ENCODE measurements around the gene GRIP1.

Gene GRIP1

DNA sequence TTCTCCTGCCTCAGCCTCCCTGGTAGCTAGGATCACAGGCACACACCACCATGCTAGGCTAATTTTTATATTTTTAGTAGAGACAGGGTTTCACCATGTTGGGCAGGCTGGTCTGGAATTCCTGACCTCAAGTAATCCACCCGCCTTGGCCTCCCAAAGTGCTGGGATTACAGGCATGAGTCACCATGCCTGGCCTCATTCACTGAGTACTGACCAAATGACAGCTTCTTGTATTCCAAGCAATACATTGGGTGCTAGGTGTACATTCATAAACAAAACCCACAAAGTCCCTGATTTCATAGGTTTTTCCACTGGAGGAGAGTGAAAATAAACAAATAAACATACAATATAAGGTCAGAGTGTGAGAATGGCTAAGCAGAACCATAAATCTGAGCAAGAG, 240.3 kb downstream of the GRIP1 start:
- DNase-seq: no peak

DNA sequence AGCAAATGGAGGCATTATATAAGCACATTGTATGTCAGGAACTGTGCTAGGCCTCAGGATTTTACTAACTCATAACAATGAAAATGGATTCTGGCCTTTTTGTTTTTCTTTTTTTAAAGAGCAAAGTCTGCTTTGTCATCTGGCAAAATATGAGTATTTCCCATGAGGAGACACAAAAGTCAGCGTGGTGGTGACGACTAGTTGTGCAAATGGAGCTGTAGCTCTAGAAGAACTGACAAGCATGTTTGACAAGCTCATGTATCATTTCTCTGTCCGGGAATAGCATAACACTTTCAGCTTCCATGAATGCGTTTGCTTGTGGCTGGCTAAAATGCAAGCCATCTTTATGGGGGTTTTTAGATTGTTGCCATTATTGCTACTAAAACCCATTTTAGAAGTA, 248.8 kb downstream of the GRIP1 start:
- DNase-seq: no peak

DNA sequence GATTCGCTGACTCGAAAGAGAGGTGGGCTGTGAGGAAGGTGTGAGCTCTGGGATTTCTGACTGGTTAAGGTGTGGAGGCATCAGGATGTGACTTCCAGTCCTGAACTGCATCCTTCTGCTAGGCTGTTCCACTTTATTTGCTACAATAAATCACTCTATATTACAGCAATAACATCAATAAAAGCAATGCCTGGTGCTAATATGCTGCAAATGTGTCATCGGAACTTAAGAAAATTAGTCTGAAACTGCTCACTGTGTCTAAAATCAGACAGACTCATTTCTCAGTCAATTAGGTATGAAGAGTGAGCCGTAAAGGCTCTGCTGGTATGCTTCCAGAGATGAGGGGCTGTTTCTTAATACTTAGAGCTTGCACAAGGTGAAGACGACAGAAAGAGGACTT, 250.0 kb downstream of the GRIP1 start:
- DNase-seq: peak; percentile 37

DNA sequence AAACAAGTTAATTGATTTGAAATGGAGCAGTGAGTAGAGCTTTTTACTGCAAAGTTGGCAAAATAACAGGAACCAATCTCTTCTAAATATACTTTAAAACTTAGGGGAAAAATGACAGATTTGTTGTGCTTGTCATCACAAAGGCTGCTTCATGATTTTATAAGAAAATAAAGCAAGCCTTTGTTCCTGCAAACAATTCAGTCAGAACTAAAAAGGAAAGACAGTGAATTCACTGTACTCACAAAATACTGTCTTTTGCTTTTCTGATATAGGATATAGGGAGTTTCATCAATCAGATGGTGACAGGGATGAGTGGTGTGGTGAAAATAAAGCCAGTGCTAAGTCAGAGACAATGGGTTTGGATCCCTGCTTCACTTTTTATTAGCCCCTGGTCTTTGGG, 250.6 kb downstream of the GRIP1 start:
- DNase-seq: no peak

DNA sequence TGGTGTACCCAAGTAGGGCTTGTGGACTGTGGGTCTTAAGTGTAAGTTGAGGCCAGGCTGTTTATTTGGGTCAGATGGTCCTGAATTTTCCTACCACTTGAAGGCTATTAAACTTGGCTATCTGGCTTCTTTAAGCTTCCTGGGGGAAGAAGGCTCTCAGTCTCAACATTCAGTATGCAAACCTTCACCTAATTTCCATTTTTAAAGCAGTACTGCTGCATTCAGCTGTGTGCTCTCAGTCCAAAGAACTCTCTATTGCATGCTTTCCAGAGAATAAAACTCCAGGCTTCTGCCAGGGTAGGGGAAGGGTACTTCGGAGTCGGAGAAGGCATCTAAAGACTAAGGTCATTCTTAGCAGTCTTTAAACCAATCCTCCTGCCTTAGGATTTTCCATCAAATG, 252.2 kb downstream of the GRIP1 start:
- no peak for DNase-seq

DNA sequence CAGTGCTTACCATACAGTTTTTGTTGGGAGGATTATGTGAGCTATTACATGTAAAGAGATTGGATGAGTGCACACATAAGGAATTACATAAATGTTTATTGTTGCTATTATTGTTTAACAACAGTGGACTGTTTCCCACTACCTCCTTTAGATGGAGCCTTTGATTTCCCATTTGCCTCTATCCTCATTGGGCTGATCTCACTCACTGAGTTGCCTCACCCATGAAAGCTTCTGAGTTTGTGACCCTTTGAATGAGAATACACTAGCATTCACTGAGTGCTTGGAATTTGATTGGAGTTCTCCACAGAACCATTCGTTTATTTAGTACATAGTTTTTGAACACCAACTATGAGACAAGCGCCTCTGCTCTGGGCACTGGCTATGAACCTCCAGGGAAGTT, 255.6 kb downstream of the GRIP1 start:
- DNase-seq: no peak

DNA sequence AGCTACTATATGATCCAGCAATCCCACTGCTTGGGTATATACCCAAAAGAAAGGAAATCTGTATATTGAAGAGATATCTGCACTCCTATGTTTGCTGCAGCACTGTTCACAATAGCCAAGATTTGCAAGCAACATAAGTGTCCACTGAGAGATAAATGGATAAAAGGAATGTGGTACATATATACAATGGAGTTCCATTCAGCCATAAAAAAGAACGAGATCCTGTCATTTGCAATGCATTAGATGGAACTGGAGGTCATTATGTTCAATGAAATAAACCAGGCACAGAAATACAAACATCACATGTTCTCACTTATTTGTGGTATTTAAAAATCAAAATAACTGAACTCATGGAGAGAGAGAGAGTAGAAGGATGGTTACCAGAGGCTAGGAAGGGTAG, 260.0 kb downstream of the GRIP1 start:
- no peak for DNase-seq

DNA sequence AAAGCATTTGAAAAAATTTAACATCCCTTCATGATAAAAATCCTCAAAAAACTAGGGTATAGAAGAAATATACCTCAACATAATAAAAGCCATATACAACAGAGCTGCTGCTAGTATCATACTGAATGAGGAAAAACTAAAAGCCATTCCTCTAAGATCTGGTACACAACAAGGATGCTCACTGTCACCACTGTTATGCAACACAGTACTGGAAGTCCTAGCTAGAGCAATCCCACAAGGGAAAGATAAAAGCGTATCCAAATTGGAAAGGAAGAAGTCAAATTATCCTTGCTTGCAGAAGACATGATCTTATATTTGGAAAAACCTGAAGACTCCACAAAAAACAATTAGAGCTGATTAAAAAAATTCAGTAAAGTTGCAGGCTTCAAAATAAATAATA, 261.7 kb downstream of the GRIP1 start:
- DNase-seq: no peak

DNA sequence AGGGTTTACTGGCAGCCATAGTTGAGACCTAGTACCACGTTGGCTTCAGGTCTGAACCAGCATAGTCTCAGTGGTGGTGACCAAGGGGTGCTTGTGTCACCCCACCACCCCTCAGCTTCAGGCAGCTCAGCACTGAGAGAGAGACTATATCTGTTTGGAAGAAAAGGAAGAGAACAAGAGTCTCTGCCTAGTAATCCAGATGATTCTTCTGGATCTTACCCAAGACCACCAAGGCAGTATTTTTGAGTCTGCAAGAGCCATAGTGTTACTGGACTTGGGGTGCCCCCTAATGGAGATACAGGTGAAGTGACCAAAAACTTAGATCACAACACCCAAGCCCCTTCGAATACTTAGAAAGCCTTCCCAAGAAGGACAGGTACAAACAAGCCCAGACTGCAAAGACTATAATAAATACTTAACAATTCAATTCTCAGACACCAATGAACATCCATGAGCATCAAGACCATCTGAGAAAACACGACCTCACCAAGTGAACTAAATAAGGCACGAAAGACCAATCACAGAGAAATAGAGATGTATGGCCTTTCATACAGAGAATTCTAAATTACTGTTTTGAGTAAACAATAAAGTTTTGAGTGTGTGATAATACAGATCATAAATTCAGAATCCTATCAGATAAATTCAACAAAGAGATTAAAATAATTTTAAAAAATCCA, 269.5 kb downstream of the GRIP1 start:
- DNase-seq: peak; percentile 38

DNA sequence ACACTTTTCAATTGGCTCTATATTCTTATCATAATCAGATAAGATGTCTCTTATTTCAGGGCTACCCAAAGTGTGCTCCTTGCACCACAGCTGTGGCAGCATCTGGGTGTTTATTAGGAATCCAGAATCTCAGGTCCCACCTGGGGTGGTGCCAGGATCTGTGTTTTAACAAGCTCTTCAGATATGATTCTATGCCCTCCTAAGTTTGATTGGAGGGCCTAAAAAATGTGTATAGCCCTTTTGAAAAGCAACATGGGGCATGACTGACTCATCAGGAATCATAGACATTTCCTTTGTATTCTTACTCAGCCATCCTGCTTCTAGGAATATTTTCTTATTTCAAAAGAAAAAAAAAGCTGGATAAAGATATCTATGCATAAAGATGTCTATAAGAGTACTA, 273.5 kb downstream of the GRIP1 start:
- DNase-seq: no peak

DNA sequence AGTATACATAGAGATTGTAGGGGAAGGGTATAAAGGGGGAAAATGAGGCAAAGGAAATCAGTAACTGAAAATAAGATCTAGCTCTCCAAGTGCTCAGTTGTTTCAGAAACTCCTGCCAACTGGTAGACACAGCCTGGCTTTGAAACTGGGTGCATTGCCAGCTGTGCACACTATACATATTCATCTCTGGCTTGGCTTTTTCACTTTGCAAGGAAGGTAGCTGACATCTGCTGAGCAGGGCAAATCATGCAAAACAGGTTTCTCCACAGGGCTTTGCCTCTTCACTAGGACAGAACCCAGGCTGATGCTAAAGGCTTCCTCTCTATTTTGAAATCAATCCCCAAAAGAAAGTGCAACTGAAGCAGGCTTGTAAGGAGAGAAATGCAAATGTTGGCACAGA, 275.1 kb downstream of the GRIP1 start:
- peak; percentile 6 for DNase-seq

DNA sequence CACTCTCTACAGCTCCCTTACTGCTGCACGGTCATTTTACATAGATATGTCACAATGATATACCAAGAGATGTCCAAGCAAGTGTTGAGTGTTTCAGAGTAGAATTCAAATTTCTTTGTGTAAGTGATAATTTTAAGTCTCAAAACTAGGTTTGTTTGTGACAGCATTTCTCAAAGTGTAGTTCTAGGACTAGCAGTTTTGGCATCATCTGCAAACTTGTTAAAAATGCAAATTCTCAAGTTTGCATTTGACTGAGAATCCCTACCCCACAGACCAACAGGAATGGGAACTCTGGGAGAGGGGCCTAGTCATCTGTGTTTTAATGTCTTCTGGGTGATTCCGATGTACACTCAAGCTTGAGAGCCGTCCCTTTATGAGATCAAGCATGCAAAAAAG, 279.0 kb downstream of the GRIP1 start:
- DNase-seq: no peak

DNA sequence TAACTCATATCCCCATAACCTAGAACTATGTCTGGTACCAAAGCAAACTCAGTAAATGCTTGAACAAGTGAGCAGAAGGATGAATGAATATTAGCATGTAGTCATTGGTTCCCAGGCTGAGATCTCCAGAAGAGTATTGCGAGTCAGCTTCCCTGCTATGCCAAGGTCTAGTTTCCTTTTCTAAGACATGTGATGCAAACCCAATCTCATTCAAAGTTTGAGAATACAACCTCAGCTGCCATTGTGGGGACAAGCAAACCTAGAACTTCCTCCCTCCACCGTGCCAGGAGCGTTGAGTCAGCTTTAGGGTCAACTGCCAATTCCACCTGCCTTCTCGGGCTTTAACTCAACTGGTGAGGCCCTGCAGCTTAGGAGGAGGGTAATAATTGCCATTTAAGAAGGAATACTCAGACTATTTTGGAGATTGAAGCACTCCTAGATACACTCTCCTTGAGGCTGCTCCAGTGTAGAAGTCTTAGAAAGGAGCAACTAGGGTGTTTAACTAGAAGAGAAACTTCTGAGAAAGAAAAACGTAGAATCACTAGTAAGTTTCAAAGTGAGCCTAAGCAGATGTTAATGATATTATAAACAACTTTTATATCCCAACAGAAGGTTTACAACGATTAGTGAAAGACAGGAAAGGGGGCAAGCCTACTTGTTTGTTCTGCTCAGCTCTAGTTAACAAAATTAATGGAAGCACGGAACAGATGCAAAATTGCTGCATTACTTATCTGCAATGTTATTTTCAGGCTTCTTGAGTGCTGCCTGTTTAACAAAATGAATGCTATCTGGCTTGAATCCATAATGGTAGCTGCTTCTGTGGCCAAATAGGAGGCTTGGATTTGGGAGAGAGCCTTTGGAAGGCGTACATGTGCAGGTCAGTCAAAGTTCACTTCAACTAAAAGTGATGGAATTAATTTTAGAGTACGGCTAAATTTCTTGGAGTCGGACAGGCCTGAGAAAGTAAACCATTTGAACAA, 279.7 kb downstream of the GRIP1 start:
- DNase-seq: no peak

DNA sequence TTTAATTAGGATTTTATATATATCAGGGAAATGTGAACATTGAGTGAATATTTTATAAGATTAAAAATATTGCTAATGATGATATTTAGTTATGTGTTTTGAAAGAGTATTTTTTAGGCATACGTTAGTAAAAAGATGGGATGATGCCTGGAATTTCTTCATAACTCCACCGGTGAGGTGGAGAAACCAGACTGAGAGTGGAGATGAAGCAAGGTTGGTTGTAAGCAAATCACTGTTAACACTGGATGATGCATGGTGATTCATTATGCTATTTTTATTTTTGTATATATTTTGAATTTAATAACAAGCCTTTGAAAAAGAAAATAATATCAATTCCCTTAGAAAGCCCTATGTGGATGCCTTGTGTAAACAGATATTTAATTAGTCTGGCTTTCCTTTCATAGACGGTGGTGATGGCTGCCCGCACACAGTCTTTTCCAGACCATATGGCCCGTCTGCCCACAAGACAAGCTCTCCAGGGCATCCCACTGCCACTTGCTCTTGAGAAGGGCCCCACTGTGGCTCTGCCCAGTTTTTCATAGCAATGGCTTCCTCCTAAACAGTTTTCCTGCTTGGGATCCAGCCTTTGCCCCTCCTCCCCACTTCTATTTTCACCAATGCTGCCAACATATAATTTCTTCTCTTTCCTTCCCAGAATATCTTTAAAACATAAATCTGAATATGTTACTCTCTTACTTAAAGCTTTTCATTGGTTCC, 281.1 kb downstream of the GRIP1 start:
- no peak for DNase-seq

DNA sequence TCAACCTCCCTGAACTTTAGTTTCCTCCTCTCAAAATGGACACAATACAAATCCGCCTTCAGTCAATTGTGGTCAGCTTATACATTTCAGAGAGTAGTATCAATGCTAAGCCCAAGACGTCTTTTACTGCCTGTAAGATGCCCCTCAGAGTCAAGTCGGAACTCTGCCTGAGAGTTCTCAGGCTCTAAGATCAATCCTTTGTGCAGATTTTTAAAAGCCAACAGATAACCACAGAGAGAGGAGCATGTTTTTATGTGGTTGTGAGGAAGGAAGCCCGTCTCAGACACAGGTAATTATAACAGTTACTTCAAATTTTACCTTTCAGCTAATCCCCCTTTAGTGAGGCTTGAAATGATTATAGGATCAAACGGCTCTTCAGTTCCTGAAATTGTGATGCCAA, 285.0 kb downstream of the GRIP1 start:
- DNase-seq: no peak

DNA sequence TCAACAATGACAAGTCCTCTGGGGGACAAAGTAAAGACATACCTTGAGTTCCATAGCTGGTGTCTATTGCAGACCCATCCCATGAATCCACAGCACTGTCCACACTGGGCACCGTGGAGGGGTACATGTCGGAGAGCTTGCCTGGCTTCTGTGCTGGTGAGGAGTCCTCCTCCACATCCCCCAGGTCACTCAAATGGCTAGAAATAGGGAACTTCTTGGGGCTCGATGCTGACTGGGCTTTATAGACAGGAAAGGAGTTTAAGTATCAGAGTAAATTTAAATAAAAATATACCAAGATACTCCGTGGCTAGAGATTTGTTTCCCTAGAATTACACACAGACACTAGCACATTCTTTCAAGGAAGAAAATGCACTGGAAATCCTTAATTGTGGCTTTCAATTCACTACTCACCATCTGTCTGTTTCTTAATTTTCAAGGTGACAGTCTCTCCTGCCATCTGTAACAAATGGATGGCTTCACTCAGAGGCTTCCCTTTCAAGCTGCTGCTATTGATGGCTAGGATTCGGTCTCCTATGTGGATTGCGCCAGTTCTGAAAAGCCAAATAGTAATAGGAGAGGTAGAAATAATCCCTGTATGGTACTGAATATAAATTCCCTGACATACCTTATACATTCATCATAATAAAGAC, 286.5 kb downstream of the GRIP1 start:
- DNase-seq: no peak

DNA sequence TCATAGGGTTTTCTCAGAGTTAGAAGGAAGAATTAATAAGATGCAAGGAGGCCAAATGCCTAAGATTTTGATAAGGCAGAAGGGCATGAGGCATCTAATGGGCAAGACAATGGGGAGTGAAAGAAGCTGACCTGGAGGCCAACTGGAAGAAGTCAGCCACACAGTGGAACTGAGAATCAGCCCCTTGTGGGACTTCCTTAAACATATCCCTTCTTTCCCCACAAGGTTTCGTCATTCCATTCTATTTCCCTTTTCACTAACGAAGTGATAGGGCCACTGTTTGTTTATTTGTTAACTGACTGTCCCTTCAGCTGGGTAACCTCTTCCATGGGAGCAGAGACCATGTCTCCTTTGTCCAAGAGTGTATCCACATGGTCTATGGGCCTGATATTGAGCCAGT, 290.4 kb downstream of the GRIP1 start:
- DNase-seq: no peak

DNA sequence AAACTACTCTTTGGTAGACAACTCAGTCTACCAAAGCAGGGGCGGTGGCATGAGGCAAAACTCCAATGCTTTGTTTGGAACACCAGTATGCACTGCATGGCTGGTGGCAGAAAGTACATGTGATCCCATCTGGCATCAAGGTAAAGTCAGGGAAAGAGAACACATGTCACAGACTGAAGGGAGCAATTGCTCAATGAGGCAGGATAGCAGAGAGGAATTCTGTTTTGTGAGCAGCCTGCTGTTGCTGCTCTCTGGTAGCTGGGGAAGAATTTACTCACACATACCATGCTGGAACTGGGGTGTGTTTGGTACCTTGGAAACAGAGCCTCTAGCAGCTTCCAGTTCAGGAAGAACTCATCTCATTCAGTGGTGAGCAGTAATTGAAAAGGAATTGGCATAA, 291.8 kb downstream of the GRIP1 start:
- no peak for DNase-seq

DNA sequence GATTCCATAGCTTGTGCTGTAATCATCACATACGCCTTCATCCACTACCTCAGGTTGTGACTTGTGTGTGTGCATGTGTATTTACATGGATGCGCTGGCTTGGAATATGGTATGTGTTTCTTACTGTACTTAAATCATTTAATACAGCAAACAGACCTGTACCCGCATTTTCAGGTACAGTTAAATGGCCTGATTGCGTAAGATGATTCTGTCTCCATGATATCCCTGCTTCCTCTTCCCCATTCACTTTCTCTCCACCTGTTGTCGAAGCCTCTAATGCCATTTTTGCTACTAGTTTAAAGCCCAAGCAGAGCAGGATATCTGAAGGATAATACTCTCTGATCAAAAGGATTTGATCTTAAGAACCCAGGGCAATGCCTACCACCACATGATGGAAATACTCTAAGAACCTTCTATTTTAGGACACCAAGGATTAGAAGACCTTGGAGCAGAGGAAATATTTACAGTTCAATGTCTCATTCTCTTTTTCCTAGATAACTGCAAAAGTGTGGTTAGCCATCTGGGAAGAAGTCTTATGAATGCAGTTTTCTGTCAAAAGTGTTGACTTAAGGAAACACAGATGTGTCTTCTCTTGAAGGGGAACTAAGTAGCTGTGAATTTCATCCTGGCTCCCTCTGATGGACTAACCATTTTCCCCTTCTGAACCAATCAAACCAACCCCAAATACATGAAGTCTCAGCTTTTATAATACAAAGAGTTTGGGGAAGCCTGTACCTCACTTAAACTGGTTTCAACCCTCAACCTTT, 297.9 kb downstream of the GRIP1 start:
- DNase-seq: no peak

DNA sequence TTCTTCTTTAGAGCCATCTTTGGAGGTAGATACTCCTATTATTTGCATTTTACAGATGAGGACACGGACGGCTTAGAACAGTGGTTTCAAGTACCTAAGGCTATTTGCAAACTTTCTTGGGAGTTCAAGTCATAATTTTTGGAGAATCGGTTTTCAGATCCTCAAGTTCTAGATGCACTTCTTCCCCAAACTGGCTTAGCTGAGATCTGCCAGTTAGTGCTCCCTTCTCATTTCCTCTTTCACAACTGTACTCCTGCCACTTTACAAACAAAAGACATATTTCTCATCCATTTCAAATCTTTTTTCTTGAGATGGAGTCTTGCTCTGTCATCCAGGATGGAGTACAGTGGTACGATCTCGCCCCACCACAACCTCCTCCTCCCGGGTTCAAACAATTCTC, 299.3 kb downstream of the GRIP1 start:
- no peak for DNase-seq

DNA sequence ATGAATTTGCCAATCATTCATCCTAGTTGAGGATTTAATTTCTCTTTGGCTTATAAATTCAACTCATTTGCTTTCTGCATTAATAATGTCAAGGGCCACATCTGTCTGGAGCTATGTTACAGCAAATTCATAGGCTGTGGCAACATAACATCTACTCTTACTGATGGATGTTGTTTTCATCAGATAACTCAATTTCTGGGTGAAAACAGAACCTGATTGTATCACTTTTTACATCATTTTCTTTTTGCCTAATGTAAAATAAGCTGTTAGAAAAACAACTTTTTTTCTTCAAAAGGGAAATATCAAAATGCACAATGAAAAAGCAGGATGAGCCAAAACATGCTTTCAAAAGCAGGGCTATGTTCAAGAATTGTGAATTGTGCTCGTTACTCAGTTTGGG, 303.3 kb downstream of the GRIP1 start:
- DNase-seq: no peak

DNA sequence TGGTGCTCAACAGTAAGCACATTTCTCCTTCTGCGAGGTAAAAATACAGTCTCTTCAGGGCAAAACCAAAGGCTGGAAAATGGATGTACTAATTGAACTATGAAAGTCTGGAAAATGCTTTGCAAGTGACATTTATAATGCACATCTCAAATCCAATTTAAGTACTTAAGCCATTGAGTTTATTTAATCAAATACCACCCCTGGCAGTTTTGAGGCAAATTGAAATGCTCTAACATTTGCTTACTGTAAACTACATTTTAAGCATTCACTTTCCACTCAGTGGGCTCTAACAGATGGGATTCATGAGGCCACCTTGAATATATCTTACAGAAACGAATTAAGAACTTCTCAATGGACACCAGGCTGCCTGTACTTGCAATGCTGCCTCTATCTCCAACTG, 306.9 kb downstream of the GRIP1 start:
- no peak for DNase-seq
